ENCODE results near the gene SUMO3.

GRCh38 chr21:44804762-44805161 lies 13.1 kb downstream of the SUMO3 start:
- no peak for TF ChIP-seq CTCF (conservative IDR thresholded peaks at IDR 0.05; ENCODE audit: low read length)
- TF ChIP-seq EZH2phosphoT487 (IDR thresholded peaks at IDR 0.05; ENCODE audit: borderline replicate concordance): no peak

Data from Loucy (cell line).